Right lobe of liver (tissue), 6 donors: Measurements from ENCODE around the gene PML. TPM values are rescaled to one million over a fixed set of nuclear protein-coding genes. Genes with fewer than 3 reads are reported as not detected.

ENCODE experiments used
- ATAC-seq, 4 donors: fragments of 200-7000 bp; cut with Tn5 transposase; one replicate each; pipeline ENCODE4 v1.9.1; 2020; ENCODE audit warnings: mild to moderate bottlenecking in 4 of 4, moderate library complexity in 4 of 4
- DNase-seq, 3 donors: peaks; one replicate each; pipeline ENCODE4 v3.0.0-alpha.2; 2020
- H3K27ac ChIP-seq, 3 donors: fragments of 200-600 bp; one replicate each; pipeline ENCODE4 v1.8.0; 2022
- H3K27me3 ChIP-seq, 2 donors: fragments of 200-600 bp; one replicate each; pipeline ENCODE4 v1.8.0; 2022
- H3K36me3 ChIP-seq, 4 donors: fragments of 200-600 bp; sonication (generic) in 1 of 4; one replicate each; pipeline versions ENCODE4 v1.5.1 to v1.8.0; 2017 to 2022; ENCODE audit warnings: control low read depth in 1 of 4
- H3K4me1 ChIP-seq, 4 donors: fragments of 200-600 bp; sonication (generic) in 1 of 4; one replicate each; pipeline versions ENCODE4 v1.5.1 to v1.8.0; 2017 to 2022; ENCODE audit warnings: control low read depth in 1 of 4
- H3K4me3 ChIP-seq, 3 donors: fragments of 200-600 bp; one replicate each; pipeline ENCODE4 v1.8.0; 2022
- H3K9me3 ChIP-seq, 4 donors: fragments of 200-600 bp; sonication (generic) in 1 of 4; one replicate each; pipeline versions ENCODE4 v1.5.1 to v1.8.0; 2017 to 2022; ENCODE audit warnings: control low read depth in 1 of 4
- CTCF ChIP-seq, 4 donors: fragments of 200-600 bp in 3 of 4; fragments of 450-650 bp in 1 of 4; IDR thresholded peaks; one replicate each; pipeline versions ENCODE4 v1.5.1 to v1.8.0; 2016 to 2022; ENCODE audit warnings: antibody characterized with exemption in 4 of 4, mild to moderate bottlenecking in 2 of 4
- POLR2A ChIP-seq: fragments of 450-650 bp; IDR thresholded peaks from one replicate; pipeline ENCODE4 v1.6.1; 2017; ENCODE audit warnings: antibody characterized with exemption, mild to moderate bottlenecking
- WGBS: methylation state at CpG from one replicate; pipeline ENCODE4 v1.1.6; 2018; ENCODE audit warnings: low coverage, low lambda C conversion rate; ENCODE audit not compliant: insufficient coverage; ENCODE audit errors: missing lambda C conversion rate; 5-methylcytosine and 5-hydroxymethylcytosine counted together
- intact Hi-C, 2 donors: fragments of 100-400 bp; cut with DNase I; formaldehyde crosslinking; loops; one replicate each; pipeline versions ENCODE4 v1.11.2 to v1.14.1; 2022
- total RNA-seq, 6 experiments: library from RNA; depleted of rRNA in 2 of 6; stranded (reverse); fragments of >200 nt in 2 of 6; fragmentation: NEBNext Ultra II Directional in 3 of 6; extraction: Animal tissue kit (Norgen Biotek cat#: 25700) in 3 of 6; gene quantifications; one replicate each; pipeline versions ENCODE4 v1.1.0 to v1.2.4, GENCODE V29; 2016 to 2023
- donor health status: DM: no; HTN: yes; CAD: no.
- donor health status: DM: no; HTN: no; CAD: no.
- donor health status: DM: no; HTN: no; CAD: no.
- donor health status: DM: no; HTN: yes; CAD: no.
- donor health status: DM: no; HTN: yes; CAD: no.

Gene PML
- total RNA-seq, 6 experiments from 2014 or later = 10.8 to 36.1 (median 16.7) TPM

GRCh38 chr15:74032606-74033561 is 38.4 kb downstream of the PML start:
- Histone ChIP-seq H3K4me3 (no peak overlapping the region), H3K27ac (no peak overlapping the region), H3K4me1 (no peaks in the 10 kb centered on the region), H3K9me3 (no peaks in the 10 kb centered on the region), H3K27me3 (no peaks in the 10 kb centered on the region), H3K36me3 (peaks cover 0 to 26% (median 2%) of the 10 kb centered on the region in 4 donors)
- intact Hi-C loops = no loop called here
- TF ChIP-seq POLR2A = no peak
- no peak for TF ChIP-seq CTCF (IDR thresholded peaks at IDR 0.05)
- ATAC-seq (peak in 2 of 4 donors; percentile 16 to 30), DNase-seq (no peak)
- 64% methylated on average over 4 of the region's 16 CpGs for WGBS

GRCh38 chr15:74034206-74034755 is 39.8 kb downstream of the PML start:
- H3K36me3 ChIP-seq = peaks cover 0 to 26% (median 2%) of the 10 kb centered on the region in 4 donors
- DNase-seq = no peak
- H3K4me1 ChIP-seq = no peaks in the 10 kb centered on the region
- H3K27ac ChIP-seq = no peak overlapping the region
- ATAC-seq = no peak
- H3K4me3 ChIP-seq = no peak overlapping the region
- H3K27me3 ChIP-seq = no peaks in the 10 kb centered on the region
- TF ChIP-seq POLR2A (no peak), CTCF (IDR thresholded peaks at IDR 0.05) (no peak)
- 86% methylated on average over 4 of the region's 10 CpGs for WGBS
- no peaks in the 10 kb centered on the region for H3K9me3 ChIP-seq
- intact Hi-C loops = no loop called here

- Histone ChIP-seq H3K4me3 (no peak overlapping the region), H3K4me1 (no peaks in the 10 kb centered on the region), H3K27me3 (no peaks in the 10 kb centered on the region), H3K9me3 (no peaks in the 10 kb centered on the region), H3K27ac (no peak overlapping the region), H3K36me3 (peaks cover 0 to 26% (median 2%) of the 10 kb centered on the region in 4 donors)
- WGBS = 94% methylated on average over 4 of the region's 28 CpGs
- intact Hi-C loops = loop anchor here (5.0 kb wide), 2 partner anchors 58 to 63 kb away; no protein-coding TSS in a partner anchor
- ATAC-seq = no peak
- no peak for TF ChIP-seq CTCF (IDR thresholded peaks at IDR 0.05)
- no peak for TF ChIP-seq POLR2A
- no peak for DNase-seq
Observed at GRCh38 chr15:74035121-74036017, 40.9 kb downstream of the PML start.
